Tibial nerve (tissue), 4 donors: ENCODE measurements around the gene CYP3A5. TPM values are rescaled to one million over a fixed set of nuclear protein-coding genes. Genes with fewer than 3 reads are reported as not detected.

Source experiments
- DNase-seq, 2 donors: peaks; one replicate each; pipeline ENCODE4 v3.0.0-alpha.2; 2019; ENCODE audit warnings: low spot score in 2 of 2
- H3K27ac ChIP-seq, 4 donors: fragments of 200-600 bp; sonication (generic) in 3 of 4; one replicate each; pipeline ENCODE4 v1.5.1; 2017 to 2019; ENCODE audit warnings: mild to moderate bottlenecking in 1 of 4
- H3K27me3 ChIP-seq, 2 donors: fragments of 200-600 bp; sonication (generic) in 1 of 2; one replicate each; pipeline versions ENCODE4 v1.5.1 to v1.6.0; 2017 to 2019
- H3K36me3 ChIP-seq, 3 donors: fragments of 200-600 bp; sonication (generic); one replicate each; pipeline ENCODE4 v1.5.1; 2018 to 2019
- H3K4me1 ChIP-seq, 4 donors: fragments of 200-600 bp; sonication (generic) in 3 of 4; one replicate each; pipeline ENCODE4 v1.5.1; 2017 to 2019
- H3K4me3 ChIP-seq, 4 donors: fragments of 200-600 bp; sonication (generic) in 3 of 4; one replicate each; pipeline ENCODE4 v1.5.1; 2017 to 2019; ENCODE audit warnings: mild to moderate bottlenecking in 1 of 4, moderate library complexity in 1 of 4
- H3K9me3 ChIP-seq, 4 donors: fragments of 200-600 bp; sonication (generic) in 3 of 4; one replicate each; pipeline ENCODE4 v1.5.1; 2017 to 2019
- EP300 ChIP-seq, 2 donors: sonication (generic); formaldehyde crosslinking; IDR thresholded peaks; one replicate each; pipeline ENCODE4 v1.6.1; 2017; ENCODE audit warnings: antibody characterized with exemption in 2 of 2, mild to moderate bottlenecking in 1 of 2
- POLR2A ChIP-seq, 2 donors: fragments of 450-650 bp; IDR thresholded peaks; one replicate each; pipeline ENCODE4 v1.6.1; 2017; ENCODE audit warnings: antibody characterized with exemption in 2 of 2, mild to moderate bottlenecking in 2 of 2, moderate library complexity in 2 of 2
- whole genome bisulfite sequencing, 2 donors: methylation state at CpG; one replicate each; pipeline ENCODE4 v1.1.5; 2018; 5-methylcytosine and 5-hydroxymethylcytosine counted together
- total RNA-seq, 4 donors: library from RNA; depleted of rRNA; stranded (reverse); fragments of >200 nt; gene quantifications; one replicate each; pipeline ENCODE4 v1.1.0, GENCODE V29; 2016
- TF ChIP-seq, protein P1 (sequence below), 5 experiments: fragments of 200-600 bp in 3 of 5; fragments of 450-650 bp in 2 of 5; sonication (generic) in 3 of 5; IDR thresholded peaks; one replicate each; pipeline ENCODE4 v1.5.1; 2016 to 2019; ENCODE audit warnings: antibody characterized with exemption in 5 of 5, mild to moderate bottlenecking in 3 of 5, moderate library complexity in 2 of 5

CYP3A5 gene
- total RNA-seq, 4 donors from 2014 or later: 2.4 to 42.9 (median 10.7) TPM

DNA sequence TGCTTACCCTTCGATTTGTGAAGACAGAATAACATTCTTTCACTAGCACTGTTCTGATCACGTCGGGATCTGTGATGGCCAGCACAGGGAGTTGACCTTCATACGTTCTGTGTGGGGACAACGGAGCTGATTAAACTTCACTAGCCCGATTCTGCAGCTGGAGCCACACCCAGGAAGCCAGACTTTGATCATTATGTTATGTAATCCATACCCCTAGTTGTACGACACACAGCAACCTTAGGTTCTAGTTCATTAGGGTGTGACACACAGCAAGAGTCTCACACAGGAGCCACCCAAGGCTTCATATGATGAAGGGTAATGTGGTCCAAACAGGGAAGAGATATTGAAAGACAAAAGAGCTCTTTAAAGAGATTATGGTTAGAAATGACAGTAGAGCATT, 7.2 kb downstream of the CYP3A5 start:
- H3K4me1 ChIP-seq: no peaks in the 10 kb centered on the region
- no peaks in the 10 kb centered on the region for H3K9me3 ChIP-seq
- H3K36me3 ChIP-seq: peaks cover 0 to 6% (median 0%) of the 10 kb centered on the region in 3 donors
- no peak overlapping the region for H3K4me3 ChIP-seq
- 89 to 91% methylated on average over 7 of the region's 7 CpGs for WGBS, 2 donors
- TF ChIP-seq, protein P1, sequence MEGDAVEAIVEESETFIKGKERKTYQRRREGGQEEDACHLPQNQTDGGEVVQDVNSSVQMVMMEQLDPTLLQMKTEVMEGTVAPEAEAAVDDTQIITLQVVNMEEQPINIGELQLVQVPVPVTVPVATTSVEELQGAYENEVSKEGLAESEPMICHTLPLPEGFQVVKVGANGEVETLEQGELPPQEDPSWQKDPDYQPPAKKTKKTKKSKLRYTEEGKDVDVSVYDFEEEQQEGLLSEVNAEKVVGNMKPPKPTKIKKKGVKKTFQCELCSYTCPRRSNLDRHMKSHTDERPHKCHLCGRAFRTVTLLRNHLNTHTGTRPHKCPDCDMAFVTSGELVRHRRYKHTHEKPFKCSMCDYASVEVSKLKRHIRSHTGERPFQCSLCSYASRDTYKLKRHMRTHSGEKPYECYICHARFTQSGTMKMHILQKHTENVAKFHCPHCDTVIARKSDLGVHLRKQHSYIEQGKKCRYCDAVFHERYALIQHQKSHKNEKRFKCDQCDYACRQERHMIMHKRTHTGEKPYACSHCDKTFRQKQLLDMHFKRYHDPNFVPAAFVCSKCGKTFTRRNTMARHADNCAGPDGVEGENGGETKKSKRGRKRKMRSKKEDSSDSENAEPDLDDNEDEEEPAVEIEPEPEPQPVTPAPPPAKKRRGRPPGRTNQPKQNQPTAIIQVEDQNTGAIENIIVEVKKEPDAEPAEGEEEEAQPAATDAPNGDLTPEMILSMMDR (IDR thresholded peaks at IDR 0.05): no peak
- no peak for TF ChIP-seq EP300 (IDR thresholded peaks at IDR 0.05)
- TF ChIP-seq POLR2A (IDR thresholded peaks at IDR 0.05): no peak
- no peaks in the 10 kb centered on the region for H3K27me3 ChIP-seq
- no peak for DNase-seq
- no peak overlapping the region for H3K27ac ChIP-seq

DNA sequence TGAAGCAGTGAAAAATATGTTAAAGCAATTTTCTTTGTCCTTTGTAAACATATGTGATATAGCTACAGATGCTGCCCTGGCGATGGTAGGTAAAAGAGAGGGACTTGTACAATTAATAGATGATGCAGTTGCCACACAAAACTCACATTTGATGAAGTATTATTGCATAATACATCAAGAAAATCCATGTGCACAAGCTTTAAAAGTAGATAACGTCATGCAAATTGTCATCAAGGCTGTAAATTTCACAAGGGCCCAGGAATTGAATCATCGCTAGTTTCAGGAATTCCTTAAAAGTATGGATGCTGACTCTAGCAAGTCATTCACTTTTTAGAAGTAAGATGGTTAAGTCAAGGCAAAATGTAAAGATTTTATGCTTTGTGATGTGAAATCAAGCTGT, 10.0 kb downstream of the CYP3A5 start:
- H3K4me3 ChIP-seq: no peak overlapping the region
- no peak overlapping the region for H3K27ac ChIP-seq
- no peaks in the 10 kb centered on the region for H3K4me1 ChIP-seq
- no peaks in the 10 kb centered on the region for H3K36me3 ChIP-seq
- DNase-seq: no peak
- no peak for TF ChIP-seq EP300 (IDR thresholded peaks at IDR 0.05)
- TF ChIP-seq POLR2A (IDR thresholded peaks at IDR 0.05): no peak
- TF ChIP-seq, protein P1 (IDR thresholded peaks at IDR 0.05): no peak
- no peaks in the 10 kb centered on the region for H3K9me3 ChIP-seq
- no peaks in the 10 kb centered on the region for H3K27me3 ChIP-seq
- 92% methylated on average over 3 of the region's 3 CpGs for WGBS, 2 donors

DNA sequence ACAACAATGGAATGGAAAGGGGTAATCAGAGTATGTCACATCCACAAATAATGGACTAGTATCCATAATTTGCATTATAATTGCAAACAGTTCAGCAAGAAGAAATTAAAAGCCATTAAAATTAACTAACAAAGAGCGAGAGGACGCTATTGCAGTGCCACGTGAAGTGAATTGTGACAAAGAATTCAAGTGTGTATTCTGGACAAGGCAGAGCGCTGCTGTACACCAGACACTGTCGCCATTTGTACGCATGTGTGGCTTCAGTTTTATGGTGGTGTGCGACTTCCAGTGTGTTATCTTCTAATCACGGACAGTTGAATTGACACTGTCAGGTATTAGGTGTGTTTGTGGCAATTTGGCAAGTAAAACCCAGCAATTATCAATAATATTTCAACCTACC, 11.3 kb downstream of the CYP3A5 start:
- no peak for DNase-seq
- Histone ChIP-seq H3K36me3 (no peaks in the 10 kb centered on the region), H3K4me1 (no peaks in the 10 kb centered on the region), H3K27ac (no peak overlapping the region), H3K4me3 (no peak overlapping the region), H3K9me3 (no peaks in the 10 kb centered on the region), H3K27me3 (no peaks in the 10 kb centered on the region)
- TF ChIP-seq, protein P1 (IDR thresholded peaks at IDR 0.05): no peak
- TF ChIP-seq EP300 (IDR thresholded peaks at IDR 0.05) (no peak), POLR2A (IDR thresholded peaks at IDR 0.05) (no peak)
- 90 to 96% methylated on average over 8 of the region's 8 CpGs for WGBS, 2 donors

- no peak for DNase-seq
- Histone ChIP-seq H3K4me1 (no peaks in the 10 kb centered on the region), H3K27ac (no peak overlapping the region), H3K4me3 (no peak overlapping the region), H3K9me3 (no peaks in the 10 kb centered on the region), H3K27me3 (no peaks in the 10 kb centered on the region), H3K36me3 (peaks cover 0 to 12% (median 0%) of the 10 kb centered on the region in 3 donors)
- no peak for TF ChIP-seq POLR2A (IDR thresholded peaks at IDR 0.05)
- TF ChIP-seq EP300 (IDR thresholded peaks at IDR 0.05): no peak
- TF ChIP-seq, protein P1 (IDR thresholded peaks at IDR 0.05): no peak
- 71 to 76% methylated on average over 2 of the region's 2 CpGs for WGBS, 2 donors
These were observed 12.6 kb downstream of the CYP3A5 start for GRCh38 chr7:99667179-99667578.

- 78 to 88% methylated on average over 1 of the region's 1 CpG for WGBS, 2 donors
- H3K4me1 ChIP-seq: no peaks in the 10 kb centered on the region
- peaks cover 0 to 21% (median 0%) of the 10 kb centered on the region in 3 donors for H3K36me3 ChIP-seq
- H3K27me3 ChIP-seq: no peaks in the 10 kb centered on the region
- H3K27ac ChIP-seq: no peak overlapping the region
- TF ChIP-seq, protein P1 (IDR thresholded peaks at IDR 0.05): no peak
- TF ChIP-seq EP300 (IDR thresholded peaks at IDR 0.05) (no peak), POLR2A (IDR thresholded peaks at IDR 0.05) (no peak)
- H3K9me3 ChIP-seq: no peaks in the 10 kb centered on the region
- no peak overlapping the region for H3K4me3 ChIP-seq
- DNase-seq: no peak
These were observed 13.8 kb downstream of the CYP3A5 start for GRCh38 chr7:99666013-99666395.
